HT-29 (cell line): Measurements from ENCODE around the gene PAQR9. TPM values are rescaled to one million over a fixed set of nuclear protein-coding genes. Genes with fewer than 3 reads are reported as not detected.
"Not testable (repeated sequence)": the region's sequence is repeated elsewhere in the genome, so short reads cannot be mapped to it uniquely, and the experiment has no call there.

Experiments used
- DNase-seq: peaks from one replicate; pipeline ENCODE4 v3.0.0-alpha.2; 2015; ENCODE audit warnings: low spot score
- total RNA-seq: library from RNA; depleted of rRNA; stranded (reverse); fragments of >200 nt; shearing (Covaris generic); gene quantifications from 2 replicates; pipeline ENCODE4 v1.2.3, GENCODE V29; 2014; rRNA removed

Gene PAQR9
- total RNA-seq: not detected in 2 replicates

- DNase-seq: no peak
Observed at GRCh38 chr3:142963516-142964448, at the start of gene PAQR9. Gene PAQR9 (minus strand): TSS chr3:142963674. CDS start chr3:142963336, 338 bp downstream.

- no peak for DNase-seq
Observed at GRCh38 chr3:143011705-143012104, 48.2 kb upstream of the PAQR9 start.

- DNase-seq: no peak
Observed at GRCh38 chr3:143010024-143010423, 46.5 kb upstream of the PAQR9 start.

GRCh38 chr3:143004823-143005222 lies 41.3 kb upstream of the PAQR9 start:
- DNase-seq: no peak

- DNase-seq: peak; percentile 15
Observed at GRCh38 chr3:143002727-143003126, 39.3 kb upstream of the PAQR9 start.

GRCh38 chr3:143002083-143002712 lies 38.7 kb upstream of the PAQR9 start:
- peak; percentile 66 for DNase-seq

- peak; percentile 98 for DNase-seq
Observed at GRCh38 chr3:143001369-143002082, 38.1 kb upstream of the PAQR9 start, which contains the start of gene U2SURP. Gene U2SURP (plus strand): TSS chr3:143001570. CDS start chr3:143001629, 59 bp downstream.

- DNase-seq: no peak
Observed at GRCh38 chr3:143001034-143001368, 37.5 kb upstream of the PAQR9 start.

DNA sequence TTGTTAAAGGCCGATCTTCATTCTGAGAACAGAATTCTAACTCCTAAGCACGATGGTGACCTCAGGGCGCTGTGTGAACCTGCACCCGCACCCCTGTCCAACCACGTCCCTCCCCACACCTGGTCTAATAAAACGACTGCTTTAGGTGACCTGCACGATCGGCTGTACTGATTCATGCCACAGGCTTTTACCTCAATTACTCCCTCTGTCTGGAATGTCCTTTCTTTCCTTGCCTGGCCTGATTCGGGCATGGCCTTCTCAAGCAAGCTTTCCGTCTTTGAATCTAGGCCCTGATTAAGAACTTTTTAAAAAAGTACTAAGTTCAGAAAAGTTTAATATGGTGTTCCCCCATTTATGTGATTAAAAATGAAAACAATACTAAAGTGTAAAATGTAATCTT lies 37.1 kb upstream of the PAQR9 start:
- peak; percentile 58 for DNase-seq

DNA sequence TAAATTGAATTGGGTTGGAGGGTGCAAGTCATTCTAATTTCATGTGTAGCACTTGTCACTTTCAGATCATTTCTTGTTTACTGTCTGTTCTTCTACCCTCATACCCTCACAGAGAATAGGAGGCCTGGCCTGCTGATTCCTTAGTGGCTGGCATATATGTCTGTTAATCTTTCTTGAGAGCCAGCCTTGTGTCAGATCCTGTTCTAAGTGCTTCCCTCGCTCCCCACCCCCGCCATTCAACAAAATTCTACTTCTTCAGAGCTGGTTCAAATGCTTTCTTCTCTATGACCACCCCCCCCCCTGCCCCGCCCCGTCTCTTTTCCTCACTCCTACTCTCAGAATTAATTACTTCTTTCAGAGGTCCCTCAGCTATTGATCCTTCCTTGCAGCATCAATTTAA lies 36.4 kb upstream of the PAQR9 start:
- no peak for DNase-seq

DNA sequence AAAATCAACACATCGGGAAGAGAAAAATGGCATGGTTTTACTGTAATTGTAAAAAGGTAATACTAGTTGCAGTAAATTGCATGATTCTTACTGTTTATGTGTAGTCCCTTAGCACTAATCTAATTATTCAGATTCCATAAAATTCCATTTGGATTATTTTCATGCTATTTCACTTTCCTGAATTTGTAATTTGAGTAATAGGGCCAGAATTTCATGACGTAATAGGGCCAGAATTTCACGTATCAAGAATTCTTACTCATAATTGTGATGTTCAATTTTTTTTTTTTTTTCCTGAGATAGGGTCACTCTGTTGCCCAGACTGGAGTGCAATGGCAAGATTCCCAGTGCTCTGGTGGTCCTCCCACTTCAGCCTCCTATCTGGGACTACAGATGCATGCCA lies 35.0 kb upstream of the PAQR9 start:
- DNase-seq: no peak

GRCh38 chr3:142997330-142997729 lies 33.9 kb upstream of the PAQR9 start:
- DNase-seq: peak; percentile 17

DNA sequence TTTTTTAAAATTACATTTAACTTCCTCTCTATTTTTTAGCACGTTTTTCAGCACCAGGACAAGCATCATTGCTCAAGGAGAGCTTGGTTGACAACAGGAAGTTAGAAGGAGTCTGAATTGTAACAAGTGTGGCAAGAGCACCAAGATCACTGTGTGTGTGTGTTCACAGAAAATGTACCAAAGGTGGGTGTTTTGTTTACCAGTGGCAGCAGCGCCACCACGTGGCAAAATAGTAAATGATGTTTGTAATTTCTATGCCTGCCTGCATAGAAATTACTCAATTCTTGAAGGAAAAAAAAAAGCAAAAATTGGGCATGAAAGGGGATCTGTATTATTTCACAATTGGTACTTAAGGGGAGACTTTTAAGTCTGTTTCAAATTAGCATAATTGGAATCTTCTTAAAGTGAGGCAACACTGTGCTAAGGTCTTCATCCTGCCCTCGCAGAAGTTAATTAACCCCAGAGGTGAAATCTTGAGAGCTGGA lies 30.5 kb upstream of the PAQR9 start:
- DNase-seq: peak; percentile 86

GRCh38 chr3:142992323-142992722 lies 28.8 kb upstream of the PAQR9 start:
- DNase-seq: no peak

DNA sequence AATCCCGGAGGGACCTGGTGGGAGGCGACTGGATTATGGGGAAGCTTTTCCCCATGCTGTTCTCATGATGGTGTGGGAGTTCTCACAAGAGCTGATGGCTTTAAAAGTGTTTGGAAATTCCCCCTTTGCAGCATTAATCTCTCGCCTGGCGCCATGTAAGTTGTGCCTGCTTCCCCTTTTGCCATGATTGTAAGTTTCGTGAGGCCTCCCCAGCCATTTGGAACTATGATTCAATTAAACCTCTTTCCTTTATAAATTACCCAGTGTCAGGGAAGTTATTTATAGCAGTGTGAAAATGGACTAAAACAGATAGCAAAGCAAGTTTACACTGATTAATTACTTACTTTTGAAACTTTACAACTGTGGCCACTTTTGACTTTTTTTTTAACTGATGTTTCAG lies 27.2 kb upstream of the PAQR9 start:
- DNase-seq: no peak

DNA sequence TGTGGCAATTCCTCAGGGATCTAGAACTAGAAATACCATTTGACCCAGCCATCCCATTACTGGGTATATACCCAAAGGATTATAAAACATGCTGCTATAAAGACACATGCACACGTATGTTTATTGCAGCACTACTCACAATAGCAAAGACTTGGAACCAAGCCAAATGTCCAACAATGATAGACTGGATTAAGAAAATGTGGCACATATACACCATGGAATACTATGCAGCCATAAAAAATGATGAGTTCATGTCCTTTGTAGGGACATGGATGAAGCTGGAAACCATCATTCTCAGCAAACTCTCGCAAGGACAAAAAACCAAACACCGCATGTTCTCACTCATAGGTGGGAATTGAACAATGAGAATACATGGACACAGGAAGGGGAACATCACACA lies 25.4 kb upstream of the PAQR9 start:
- not testable (repeated sequence) for DNase-seq

GRCh38 chr3:142988221-142988620 lies 24.7 kb upstream of the PAQR9 start:
- not testable (repeated sequence) for DNase-seq

DNA sequence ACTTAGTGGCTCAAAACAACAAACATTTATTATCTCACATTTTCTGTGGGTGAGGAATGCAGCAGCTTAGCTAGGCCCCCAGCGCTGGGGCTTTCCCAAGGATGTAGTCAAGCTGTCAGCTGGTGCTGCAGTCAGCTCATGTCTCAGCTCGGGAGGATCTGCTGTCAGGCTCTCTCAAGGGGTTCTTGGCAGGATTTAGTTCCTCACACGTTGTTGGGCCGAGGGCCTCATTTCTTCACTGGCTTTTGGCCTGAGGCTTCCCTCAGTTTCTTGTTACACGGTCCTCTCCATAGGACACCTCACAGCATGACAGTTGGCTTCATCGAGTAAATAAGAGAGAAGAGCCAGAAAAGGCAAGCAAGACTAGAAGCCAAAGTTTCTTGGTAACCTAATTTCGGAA lies 24.2 kb upstream of the PAQR9 start:
- DNase-seq: no peak

GRCh38 chr3:142987080-142987700 lies 23.7 kb upstream of the PAQR9 start:
- peak; percentile 51 for DNase-seq

- no peak for DNase-seq
Observed at GRCh38 chr3:142984255-142984654, 20.8 kb upstream of the PAQR9 start.

DNA sequence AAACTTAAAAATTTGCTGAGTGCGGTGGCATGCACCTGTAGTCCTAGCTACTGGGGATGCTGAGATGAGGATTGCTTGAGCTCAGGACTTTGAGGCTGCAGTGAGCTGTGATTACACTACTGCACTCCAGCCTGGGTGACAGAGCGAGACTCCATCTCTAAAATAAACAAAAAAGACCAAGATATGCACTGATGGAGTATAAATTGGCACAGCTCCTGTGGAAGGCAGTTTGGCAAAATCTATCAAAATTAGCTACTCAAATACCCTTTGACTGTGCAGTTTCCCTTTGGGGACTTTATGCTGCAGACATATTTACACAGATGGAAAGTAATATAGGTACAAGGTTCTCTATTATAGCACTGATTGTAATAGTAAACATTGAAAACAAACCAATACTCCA lies 19.8 kb upstream of the PAQR9 start:
- DNase-seq: no peak
